HG03039 (cell line): ENCODE data around the gene UGT3A2.
"Not testable (repeated sequence)": the region's sequence is repeated elsewhere in the genome, so short reads cannot be mapped to it uniquely, and the experiment has no call there.

ENCODE experiments used
- ATAC-seq: cut with Tn5 transposase; IDR thresholded peaks from one replicate; pipeline ENCODE4 v1.9.1; 2021; ENCODE audit warnings: mild to moderate bottlenecking, moderate library complexity; ENCODE audit not compliant: unreplicated experiment

Gene UGT3A2

DNA sequence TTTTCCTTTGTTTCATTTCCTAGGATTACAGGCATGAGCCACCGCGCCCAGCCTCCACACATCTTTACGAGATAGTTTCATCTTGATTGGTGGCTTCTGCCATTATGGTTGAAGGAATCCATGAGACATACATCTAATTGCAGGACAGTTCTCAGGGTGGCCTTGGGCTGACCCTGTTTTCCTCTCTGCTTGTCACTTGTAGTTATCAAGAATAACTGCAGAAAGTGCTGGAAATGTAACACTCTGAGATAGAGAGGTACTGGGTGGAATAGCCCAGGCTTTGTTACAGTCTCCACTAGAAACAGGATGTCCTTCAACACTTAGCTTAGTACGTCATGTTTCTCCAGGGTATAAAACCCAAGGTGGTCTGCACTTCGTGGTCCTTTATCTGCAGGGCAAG lies 10.7 kb downstream of the UGT3A2 start:
- ATAC-seq = no peak

DNA sequence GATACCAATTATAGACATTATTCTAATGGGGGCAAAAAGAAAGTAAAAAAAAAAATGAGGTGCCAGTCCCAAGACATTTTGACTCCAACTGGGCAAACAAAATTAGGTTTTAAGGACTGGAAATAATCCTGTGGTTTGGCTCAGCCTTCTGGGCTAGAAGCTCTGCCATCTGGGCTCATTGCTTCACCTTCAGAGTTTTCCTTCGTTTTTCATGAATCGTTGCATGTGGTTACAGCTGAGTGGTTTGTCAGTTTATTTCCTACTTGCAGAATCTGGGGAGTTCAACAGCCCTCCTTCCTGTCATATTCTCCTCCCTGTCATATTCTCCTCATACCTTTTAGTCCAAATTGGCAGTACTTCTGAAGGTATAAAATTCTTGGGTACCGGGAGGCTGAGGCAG lies 12.0 kb downstream of the UGT3A2 start:
- ATAC-seq = no peak

- no peak for ATAC-seq
These were observed 14.1 kb downstream of the UGT3A2 start for GRCh38 chr5:36052538-36052937.

GRCh38 chr5:36049949-36050348 lies 16.7 kb downstream of the UGT3A2 start:
- ATAC-seq = no peak

DNA sequence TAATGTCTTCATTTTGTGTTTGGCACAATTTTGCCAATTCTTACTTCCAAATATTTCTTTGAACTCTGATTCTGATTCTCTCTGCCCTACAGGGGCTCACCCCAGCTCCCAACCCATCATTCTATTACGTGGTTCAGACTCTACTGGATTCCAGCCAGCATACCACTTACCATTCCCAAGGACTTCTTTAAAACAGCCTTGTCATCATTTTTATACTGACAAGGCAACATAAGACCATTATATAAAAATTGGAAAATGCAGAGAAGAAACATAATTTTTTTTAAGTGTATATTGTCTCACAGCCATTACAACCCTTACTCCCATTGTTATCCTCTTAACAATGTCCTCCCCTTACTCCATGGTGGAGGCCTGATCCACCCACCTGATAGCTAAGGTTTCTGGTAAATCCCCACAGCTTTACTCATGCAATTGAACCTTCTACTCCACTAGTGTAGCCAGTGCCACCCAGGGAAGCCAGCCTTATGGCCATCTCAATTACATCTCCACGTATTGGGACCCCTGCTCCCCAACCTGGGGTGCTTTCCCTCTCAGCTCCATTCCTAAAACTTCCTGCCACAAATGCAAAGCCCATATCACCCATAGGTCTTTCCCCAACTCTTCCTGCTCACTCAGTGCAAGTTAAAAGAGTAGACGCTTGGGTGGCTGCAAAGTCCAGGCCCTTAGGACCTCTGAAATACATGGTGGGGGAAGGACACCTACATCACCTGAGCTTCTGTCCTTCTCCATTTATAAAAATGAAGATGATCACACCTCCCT lies 19.1 kb downstream of the UGT3A2 start:
- no peak for ATAC-seq

DNA sequence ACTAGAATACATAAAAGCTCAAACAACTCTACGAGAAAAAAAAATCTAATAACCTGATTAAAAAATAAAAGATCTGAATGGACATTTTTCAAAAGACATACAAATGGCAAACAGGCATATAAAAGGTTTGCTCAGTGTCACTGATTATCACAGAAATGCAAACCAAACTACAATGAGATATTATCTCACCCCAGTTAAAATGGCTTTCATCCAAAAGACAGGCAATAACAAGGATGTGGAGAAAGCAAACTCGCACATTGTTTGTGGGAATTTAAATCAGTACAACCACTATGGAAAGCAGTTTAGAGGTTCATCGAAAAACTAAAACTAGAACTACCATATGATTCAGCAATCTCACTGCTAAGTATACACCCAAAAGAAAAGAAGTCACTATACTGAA lies 20.8 kb downstream of the UGT3A2 start:
- ATAC-seq = no peak

- ATAC-seq = no peak
These were observed 25.2 kb downstream of the UGT3A2 start for GRCh38 chr5:36041537-36041845.

DNA sequence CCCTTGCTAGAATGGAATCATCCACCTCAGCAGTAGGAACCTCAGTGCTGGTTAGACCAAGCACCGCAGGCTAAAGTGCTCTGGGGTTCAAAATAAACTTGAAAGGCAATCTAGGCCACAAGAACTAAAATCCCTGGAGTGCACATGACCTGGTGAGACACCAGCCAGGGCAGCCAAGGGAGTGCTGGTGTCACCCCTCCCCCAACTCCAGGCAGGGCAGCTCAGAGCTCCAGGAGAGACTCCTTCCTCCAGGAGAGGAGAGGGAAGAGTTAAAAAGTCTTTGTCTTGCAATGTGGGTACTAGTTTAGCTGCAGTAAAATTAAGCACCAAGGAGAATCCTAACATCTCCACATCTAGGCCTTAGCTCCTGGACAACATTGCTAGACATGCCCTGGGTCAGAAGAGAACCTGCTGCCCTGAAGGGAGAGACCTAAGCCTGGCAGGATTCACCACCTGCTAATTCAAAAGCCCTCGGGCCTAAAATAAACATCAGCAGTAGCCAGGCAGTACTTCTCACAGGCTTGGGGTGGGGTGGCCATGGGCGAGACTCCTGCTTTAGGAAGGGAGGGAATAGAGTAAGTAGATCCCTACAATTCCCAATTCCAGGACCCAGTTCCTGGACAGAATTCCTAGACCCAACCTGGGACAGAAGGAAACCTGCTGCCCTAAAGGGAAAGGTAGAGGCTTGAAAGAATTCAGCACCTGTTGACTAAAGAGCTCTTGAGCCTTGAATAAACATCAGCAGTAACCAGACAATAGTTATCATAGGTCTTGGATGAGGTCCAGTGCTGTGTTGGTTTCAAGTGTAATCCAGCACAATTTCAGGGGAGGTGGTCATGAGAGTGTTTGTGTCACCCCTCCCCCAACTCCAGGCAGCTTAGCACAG lies 25.8 kb downstream of the UGT3A2 start:
- no peak for ATAC-seq

- no peak for ATAC-seq
These were observed 31.0 kb downstream of the UGT3A2 start for GRCh38 chr5:36035696-36036095.

GRCh38 chr5:36034536-36035134 lies 32.0 kb downstream of the UGT3A2 start:
- not testable (repeated sequence) for ATAC-seq

GRCh38 chr5:36033486-36033885 lies 33.2 kb downstream of the UGT3A2 start:
- ATAC-seq = no peak

GRCh38 chr5:36033047-36033446 lies 33.6 kb downstream of the UGT3A2 start:
- no peak for ATAC-seq

- ATAC-seq = no peak
These were observed 35.5 kb downstream of the UGT3A2 start for GRCh38 chr5:36031223-36031622.

DNA sequence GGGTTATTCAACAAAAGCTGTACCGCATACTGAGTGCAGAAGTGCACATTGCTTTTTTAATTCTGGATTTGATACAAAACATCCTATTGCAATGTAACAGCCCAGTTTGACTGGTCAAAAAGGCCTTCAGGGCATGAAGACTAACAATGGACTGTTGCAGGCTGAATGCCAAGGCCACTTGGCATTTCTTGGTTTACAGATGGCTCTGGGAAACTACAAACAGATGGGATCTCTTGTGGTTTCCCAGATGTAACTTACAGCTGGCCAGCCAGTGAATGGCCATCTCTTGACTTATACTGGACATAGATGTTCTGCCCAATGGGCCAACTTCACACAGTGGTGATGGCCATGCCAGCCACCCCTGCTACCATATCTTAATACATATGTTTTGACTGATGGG lies 36.8 kb downstream of the UGT3A2 start:
- ATAC-seq = no peak

DNA sequence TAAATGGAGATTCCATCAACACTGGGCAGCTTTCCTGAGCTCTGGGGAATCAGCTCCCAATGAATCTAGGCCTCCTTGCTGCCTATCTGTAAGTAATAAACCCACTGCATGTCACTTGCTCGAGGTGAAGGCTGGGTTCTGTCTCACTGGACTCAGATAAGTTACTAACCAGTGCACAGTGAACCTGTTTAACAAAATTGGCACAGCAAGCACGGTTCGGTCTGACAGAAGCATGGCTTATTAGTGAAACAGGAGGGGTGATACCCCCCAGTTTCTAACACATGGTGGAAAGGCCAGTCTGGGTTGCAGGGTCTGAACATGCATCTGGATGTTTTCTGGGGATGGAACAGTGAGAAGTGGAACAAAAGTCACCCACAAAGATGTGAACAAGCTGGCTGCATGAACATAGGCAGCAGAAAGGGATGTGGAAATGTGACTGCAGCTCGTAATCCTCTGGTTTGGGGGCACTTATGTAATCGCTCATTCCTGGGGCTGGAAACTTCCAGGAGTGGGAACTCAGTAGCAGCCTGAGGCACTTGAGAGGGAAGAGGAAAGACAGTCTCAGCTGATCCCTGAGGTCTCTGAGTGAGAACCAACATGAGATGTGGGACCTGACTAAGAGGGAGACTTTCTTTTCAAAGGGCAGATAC lies 37.7 kb downstream of the UGT3A2 start:
- ATAC-seq = no peak

- ATAC-seq = no peak
These were observed 39.0 kb downstream of the UGT3A2 start for GRCh38 chr5:36027711-36028110.

- no peak for ATAC-seq
These were observed 39.8 kb downstream of the UGT3A2 start for GRCh38 chr5:36026706-36027465.

DNA sequence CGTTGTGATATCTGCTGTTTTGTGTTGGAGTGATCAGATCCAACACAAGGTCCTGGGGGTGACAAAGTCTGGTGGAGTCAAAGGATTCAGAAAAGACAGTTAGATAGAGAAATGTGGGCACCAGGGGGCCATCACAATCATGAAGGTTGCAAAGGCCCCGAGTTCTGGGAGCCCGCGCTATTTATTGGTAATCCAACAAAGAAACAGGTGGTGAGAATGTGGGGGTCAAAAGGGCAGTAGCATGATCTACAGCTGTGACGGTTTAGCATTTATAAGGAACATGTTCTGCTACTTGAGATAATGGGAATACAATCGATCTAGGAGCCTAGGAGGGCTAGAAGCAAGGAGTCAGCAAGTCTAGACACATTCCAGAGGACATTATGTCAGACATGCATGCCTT lies 44.4 kb downstream of the UGT3A2 start:
- not testable (repeated sequence) for ATAC-seq

DNA sequence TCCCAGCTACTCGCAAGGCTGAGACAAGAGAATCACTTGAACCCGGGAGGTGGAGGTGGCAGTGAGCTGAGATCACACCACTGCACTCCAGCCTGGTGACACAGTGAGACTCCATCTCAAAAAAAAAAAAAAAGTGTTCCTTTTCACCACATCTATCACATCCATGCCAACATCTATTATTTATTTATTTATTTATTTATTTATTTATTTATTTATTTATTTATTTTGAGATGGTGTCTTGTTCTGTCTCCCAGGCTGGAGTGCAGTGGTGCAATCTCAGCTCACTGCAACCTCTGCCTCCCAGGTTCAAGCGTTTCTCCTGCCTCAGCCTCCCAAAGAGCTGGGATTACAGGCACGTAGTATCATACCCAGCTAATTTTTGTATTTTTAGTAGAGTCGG lies 47.1 kb downstream of the UGT3A2 start:
- not testable (repeated sequence) for ATAC-seq

- no peak for ATAC-seq
These were observed 49.1 kb downstream of the UGT3A2 start for GRCh38 chr5:36017622-36018021.

- ATAC-seq = no peak
These were observed 49.7 kb downstream of the UGT3A2 start for GRCh38 chr5:36017004-36017403.
